ENCODE results near the gene SEC16A.

SEC16A gene

DNA sequence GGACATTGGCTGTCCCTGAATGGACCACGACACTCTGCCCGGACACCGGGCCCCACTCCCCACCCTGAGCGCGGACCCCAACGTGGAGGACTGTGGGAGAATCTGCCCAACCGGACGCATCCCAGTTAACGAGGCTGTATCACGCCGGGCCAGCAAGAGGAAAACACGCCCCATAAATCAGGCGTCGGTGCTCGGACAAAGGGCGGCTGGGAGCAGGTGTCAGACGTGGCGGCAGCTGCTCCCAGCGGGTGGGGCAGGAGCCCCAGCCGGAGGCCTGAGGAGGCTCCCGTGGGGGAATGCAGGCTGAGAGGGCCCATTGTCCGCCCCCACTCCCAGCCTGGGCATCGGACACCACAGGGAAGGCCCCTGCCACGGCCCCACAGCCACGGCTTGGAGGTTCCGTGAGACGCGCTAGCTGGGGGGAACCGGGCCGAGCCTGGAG is 43.8 kb upstream of the SEC16A start:
- Histone ChIP-seq H3K9me3 (ENCODE audit: control insufficient read depth, low read length) (no peaks in the 10 kb centered on the region), H3K4me1 (ENCODE audit: control insufficient read depth, insufficient read depth, low read length, poor library complexity, severe bottlenecking) (peaks cover 18% of the 10 kb centered on the region), H3K27ac (ENCODE audit: insufficient read depth, low read length, poor library complexity, severe bottlenecking) (no peak overlapping the region), H3K27me3 (replicated peaks; ENCODE audit: control insufficient read depth, insufficient read depth, low read length, poor library complexity, severe bottlenecking) (no peaks in the 10 kb centered on the region), H3K36me3 (ENCODE audit: control insufficient read depth, insufficient read depth, low read length) (peaks cover 25% of the 10 kb centered on the region), H3K4me3 (ENCODE audit: insufficient read depth, low read depth, low read length, poor library complexity, severe bottlenecking) (no peak overlapping the region)
- no peak for DNase-seq

DNA sequence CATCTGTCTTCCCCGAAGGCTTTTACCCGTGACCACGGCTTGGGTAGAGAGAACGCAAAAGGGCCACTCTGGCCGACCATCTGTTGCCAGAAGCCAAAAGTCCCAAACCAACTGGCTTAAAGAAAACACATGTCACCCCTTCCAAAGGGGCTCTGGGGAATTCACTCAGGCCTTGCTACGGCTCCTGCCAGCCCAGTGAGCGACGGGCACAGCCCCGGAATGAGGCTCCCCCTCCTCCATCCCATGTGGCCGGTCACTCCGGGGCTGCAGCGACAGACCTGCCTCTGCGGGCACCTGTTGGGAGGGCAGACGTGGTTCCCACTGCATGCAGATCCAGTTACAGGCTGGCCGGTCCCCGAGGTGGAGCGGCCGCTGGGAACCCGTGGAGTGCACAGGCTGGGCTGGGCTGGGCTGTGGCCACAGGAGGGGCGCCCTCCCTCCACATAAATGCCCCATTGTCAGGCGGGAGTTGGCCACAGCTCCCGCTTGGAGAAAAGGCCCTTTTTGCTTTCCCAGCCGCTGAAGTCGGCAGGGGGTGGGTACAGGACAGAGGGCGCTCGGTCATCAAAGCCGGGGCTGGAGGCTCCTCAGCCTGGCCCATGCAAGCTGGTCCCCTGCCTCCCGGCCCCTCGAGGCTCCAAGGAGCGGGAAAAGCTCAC is 43.1 kb upstream of the SEC16A start:
- no peaks in the 10 kb centered on the region for H3K9me3 ChIP-seq (ENCODE audit: control insufficient read depth, low read length)
- peaks cover 25% of the 10 kb centered on the region for H3K36me3 ChIP-seq (ENCODE audit: control insufficient read depth, insufficient read depth, low read length)
- H3K4me1 ChIP-seq (ENCODE audit: control insufficient read depth, insufficient read depth, low read length, poor library complexity, severe bottlenecking): peaks cover 18% of the 10 kb centered on the region
- H3K27me3 ChIP-seq (replicated peaks; ENCODE audit: control insufficient read depth, insufficient read depth, low read length, poor library complexity, severe bottlenecking): no peaks in the 10 kb centered on the region
- DNase-seq: no peak
- H3K27ac ChIP-seq (ENCODE audit: insufficient read depth, low read length, poor library complexity, severe bottlenecking): no peak overlapping the region
- no peak overlapping the region for H3K4me3 ChIP-seq (ENCODE audit: insufficient read depth, low read depth, low read length, poor library complexity, severe bottlenecking)

DNA sequence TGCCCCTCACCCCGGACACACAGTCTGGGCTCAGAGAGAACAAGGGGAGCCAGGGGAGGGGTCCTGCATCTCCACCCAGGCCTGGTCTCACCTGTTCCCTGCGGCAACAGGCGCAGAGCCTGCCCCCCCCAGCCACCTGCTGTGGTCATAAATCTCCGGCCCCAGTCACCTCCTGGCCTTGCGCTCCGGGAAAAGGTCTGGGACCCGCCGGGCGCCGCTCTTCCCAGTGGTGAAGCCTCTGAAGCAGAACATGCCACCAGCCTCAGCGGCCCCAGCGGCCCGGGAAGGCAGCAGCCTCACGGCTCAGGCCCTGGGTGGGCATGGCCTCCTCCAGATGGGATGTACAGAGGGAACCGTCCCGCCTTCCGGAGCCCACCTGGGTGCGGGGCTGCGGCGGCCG is 42.4 kb upstream of the SEC16A start:
- peaks cover 14% of the 10 kb centered on the region for H3K4me1 ChIP-seq (ENCODE audit: control insufficient read depth, insufficient read depth, low read length, poor library complexity, severe bottlenecking)
- H3K27me3 ChIP-seq (replicated peaks; ENCODE audit: control insufficient read depth, insufficient read depth, low read length, poor library complexity, severe bottlenecking): no peaks in the 10 kb centered on the region
- H3K9me3 ChIP-seq (ENCODE audit: control insufficient read depth, low read length): no peaks in the 10 kb centered on the region
- DNase-seq: no peak
- peaks cover 22% of the 10 kb centered on the region for H3K36me3 ChIP-seq (ENCODE audit: control insufficient read depth, insufficient read depth, low read length)
- no peak overlapping the region for H3K4me3 ChIP-seq (ENCODE audit: insufficient read depth, low read depth, low read length, poor library complexity, severe bottlenecking)
- H3K27ac ChIP-seq (ENCODE audit: insufficient read depth, low read length, poor library complexity, severe bottlenecking): no peak overlapping the region

- peaks cover 48% of the 10 kb centered on the region for H3K36me3 ChIP-seq (ENCODE audit: control insufficient read depth, insufficient read depth, low read length)
- no peaks in the 10 kb centered on the region for H3K9me3 ChIP-seq (ENCODE audit: control insufficient read depth, low read length)
- H3K27me3 ChIP-seq (replicated peaks; ENCODE audit: control insufficient read depth, insufficient read depth, low read length, poor library complexity, severe bottlenecking): no peaks in the 10 kb centered on the region
- no peaks in the 10 kb centered on the region for H3K4me1 ChIP-seq (ENCODE audit: control insufficient read depth, insufficient read depth, low read length, poor library complexity, severe bottlenecking)
- DNase-seq: no peak
- no peak overlapping the region for H3K4me3 ChIP-seq (ENCODE audit: insufficient read depth, low read depth, low read length, poor library complexity, severe bottlenecking)
- no peak overlapping the region for H3K27ac ChIP-seq (ENCODE audit: insufficient read depth, low read length, poor library complexity, severe bottlenecking)
These were observed 39.7 kb upstream of the SEC16A start for GRCh38 chr9:136522314-136523237.

DNA sequence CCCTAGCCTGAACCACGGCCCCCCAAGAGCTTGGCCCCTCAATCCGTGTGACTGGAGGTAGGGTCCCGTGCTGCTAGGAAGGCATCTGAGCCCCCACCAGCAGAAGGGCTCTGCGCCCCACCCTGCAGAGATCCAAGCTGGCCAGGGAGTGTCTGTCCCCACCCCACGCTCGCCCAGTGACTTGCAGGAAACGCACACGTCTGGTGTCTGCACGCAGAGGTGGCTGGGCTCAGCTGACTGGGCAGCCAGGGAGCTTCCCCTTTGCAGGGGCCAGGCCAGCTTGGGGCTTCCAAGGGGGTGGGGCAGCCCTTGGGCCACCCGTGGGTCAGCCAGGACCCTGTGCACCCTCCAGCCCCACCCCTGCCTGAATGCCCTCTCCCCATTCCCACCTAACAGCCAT is 38.7 kb upstream of the SEC16A start:
- Histone ChIP-seq H3K27ac (ENCODE audit: insufficient read depth, low read length, poor library complexity, severe bottlenecking) (no peak overlapping the region), H3K9me3 (ENCODE audit: control insufficient read depth, low read length) (no peaks in the 10 kb centered on the region), H3K36me3 (ENCODE audit: control insufficient read depth, insufficient read depth, low read length) (peaks cover 57% of the 10 kb centered on the region), H3K27me3 (replicated peaks; ENCODE audit: control insufficient read depth, insufficient read depth, low read length, poor library complexity, severe bottlenecking) (no peaks in the 10 kb centered on the region), H3K4me3 (ENCODE audit: insufficient read depth, low read depth, low read length, poor library complexity, severe bottlenecking) (no peak overlapping the region), H3K4me1 (ENCODE audit: control insufficient read depth, insufficient read depth, low read length, poor library complexity, severe bottlenecking) (no peaks in the 10 kb centered on the region)
- DNase-seq: no peak

- no peaks in the 10 kb centered on the region for H3K9me3 ChIP-seq (ENCODE audit: control insufficient read depth, low read length)
- H3K4me3 ChIP-seq (ENCODE audit: insufficient read depth, low read depth, low read length, poor library complexity, severe bottlenecking): no peak overlapping the region
- H3K36me3 ChIP-seq (ENCODE audit: control insufficient read depth, insufficient read depth, low read length): peaks cover 72% of the 10 kb centered on the region
- no peaks in the 10 kb centered on the region for H3K27me3 ChIP-seq (replicated peaks; ENCODE audit: control insufficient read depth, insufficient read depth, low read length, poor library complexity, severe bottlenecking)
- DNase-seq: no peak
- no peak overlapping the region for H3K27ac ChIP-seq (ENCODE audit: insufficient read depth, low read length, poor library complexity, severe bottlenecking)
- no peaks in the 10 kb centered on the region for H3K4me1 ChIP-seq (ENCODE audit: control insufficient read depth, insufficient read depth, low read length, poor library complexity, severe bottlenecking)
These were observed 37.3 kb upstream of the SEC16A start for GRCh38 chr9:136520053-136520540.

GRCh38 chr9:136519263-136520052 is 36.6 kb upstream of the SEC16A start:
- peaks cover 77% of the 10 kb centered on the region for H3K36me3 ChIP-seq (ENCODE audit: control insufficient read depth, insufficient read depth, low read length)
- H3K9me3 ChIP-seq (ENCODE audit: control insufficient read depth, low read length): no peaks in the 10 kb centered on the region
- no peak for DNase-seq
- H3K4me3 ChIP-seq (ENCODE audit: insufficient read depth, low read depth, low read length, poor library complexity, severe bottlenecking): no peak overlapping the region
- H3K27me3 ChIP-seq (replicated peaks; ENCODE audit: control insufficient read depth, insufficient read depth, low read length, poor library complexity, severe bottlenecking): no peaks in the 10 kb centered on the region
- H3K27ac ChIP-seq (ENCODE audit: insufficient read depth, low read length, poor library complexity, severe bottlenecking): no peak overlapping the region
- H3K4me1 ChIP-seq (ENCODE audit: control insufficient read depth, insufficient read depth, low read length, poor library complexity, severe bottlenecking): no peaks in the 10 kb centered on the region

GRCh38 chr9:136518623-136519022 is 35.8 kb upstream of the SEC16A start:
- peaks cover 80% of the 10 kb centered on the region for H3K36me3 ChIP-seq (ENCODE audit: control insufficient read depth, insufficient read depth, low read length)
- no peaks in the 10 kb centered on the region for H3K27me3 ChIP-seq (replicated peaks; ENCODE audit: control insufficient read depth, insufficient read depth, low read length, poor library complexity, severe bottlenecking)
- H3K9me3 ChIP-seq (ENCODE audit: control insufficient read depth, low read length): no peaks in the 10 kb centered on the region
- H3K27ac ChIP-seq (ENCODE audit: insufficient read depth, low read length, poor library complexity, severe bottlenecking): no peak overlapping the region
- DNase-seq: no peak
- no peak overlapping the region for H3K4me3 ChIP-seq (ENCODE audit: insufficient read depth, low read depth, low read length, poor library complexity, severe bottlenecking)
- no peaks in the 10 kb centered on the region for H3K4me1 ChIP-seq (ENCODE audit: control insufficient read depth, insufficient read depth, low read length, poor library complexity, severe bottlenecking)

DNA sequence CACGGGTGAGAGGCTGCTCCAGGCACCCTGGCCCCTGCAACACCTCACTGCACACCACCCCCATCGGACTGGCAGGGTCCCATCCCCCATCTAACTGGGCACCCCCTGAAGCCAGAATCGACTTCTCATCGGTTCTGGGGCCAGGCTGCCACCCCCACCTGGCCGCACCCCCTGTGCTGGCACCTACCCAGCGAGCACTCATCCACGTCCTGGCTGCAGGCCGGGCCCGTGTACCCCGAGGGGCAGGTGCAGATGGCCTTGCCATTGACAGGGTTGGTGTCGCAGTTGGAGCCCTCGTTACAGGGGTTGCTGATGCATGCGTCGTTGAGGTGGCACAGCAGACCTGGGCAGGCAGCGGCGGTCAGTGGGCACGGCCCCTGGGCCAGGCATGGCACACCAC is 35.1 kb upstream of the SEC16A start:
- no peak for DNase-seq
- H3K4me3 ChIP-seq (ENCODE audit: insufficient read depth, low read depth, low read length, poor library complexity, severe bottlenecking): no peak overlapping the region
- no peaks in the 10 kb centered on the region for H3K27me3 ChIP-seq (replicated peaks; ENCODE audit: control insufficient read depth, insufficient read depth, low read length, poor library complexity, severe bottlenecking)
- H3K9me3 ChIP-seq (ENCODE audit: control insufficient read depth, low read length): no peaks in the 10 kb centered on the region
- H3K4me1 ChIP-seq (ENCODE audit: control insufficient read depth, insufficient read depth, low read length, poor library complexity, severe bottlenecking): no peaks in the 10 kb centered on the region
- H3K36me3 ChIP-seq (ENCODE audit: control insufficient read depth, insufficient read depth, low read length): peaks cover 80% of the 10 kb centered on the region
- H3K27ac ChIP-seq (ENCODE audit: insufficient read depth, low read length, poor library complexity, severe bottlenecking): no peak overlapping the region

Data from effector memory CD4-positive, alpha-beta T cell (primary cell).